ENCODE results near the gene ETFDH. TPM values are rescaled to one million over a fixed set of nuclear protein-coding genes. Genes with fewer than 3 reads are reported as not detected.
A peak's percentile ranks its signal among the peaks of the same experiment; 100 is the strongest.

Gene ETFDH
- total RNA-seq (2013; cell fraction: nucleolus; rRNA removed): 53.7 and 57.5 TPM in 2 replicates
- total RNA-seq (2014; rRNA removed) (15.4 and 18.0 TPM in 2 replicates), total RNA-seq (2014; rRNA removed; fragmentation: Illumina TruSeq; extraction: Trizol) (21.4 and 22.0 TPM in 2 replicates), total RNA-seq (2021) (12.4 and 16.3 TPM in 2 replicates), polyA plus RNA-seq (2011; rRNA removed) (30.4 and 43.7 TPM in 2 replicates), polyA plus RNA-seq (2014; fragmentation: Illumina TruSeq; extraction: Trizol) (22.5 and 27.9 TPM in 2 replicates), polyA plus RNA-seq (2014; fragmentation: Nextera tagmentation; extraction: Ambion mirVana) (10 to 100 TPM; 10.9 to 17.9 TPM), polyA plus RNA-seq (2014; rRNA removed) (19.3 and 20.5 TPM in 2 replicates), polyA plus RNA-seq (2016; fragmentation: Nextera tagmentation; extraction: Ambion mirVana) (10 to 100 TPM; 25.4 to 29.4 TPM), polyA minus RNA-seq (2011; rRNA and poly(A)+ RNA removed) (7.8 and 11.5 TPM in 2 replicates), Bru-seq, nascent RNA (percentile 64 among the genes with signal in this experiment), BruChase-seq, experiment 1, labeled RNA remaining after a 6-hour chase (percentile 71 among the genes with signal in this experiment), BruChase-seq, experiment 2, labeled RNA remaining after a 2-hour chase (percentile 71 among the genes with signal in this experiment)
- 15.8 TPM for polyA plus RNA-seq (2011; ENCODE audit: low read depth)
- 17.7 and 21.9 TPM in 2 replicates for polyA plus RNA-seq (2011; cell fraction: cytosol; rRNA removed)
- polyA plus RNA-seq (2011; cell fraction: nucleus; rRNA removed): 27.0 and 27.5 TPM in 2 replicates
- polyA plus RNA-seq (2012): 14.6 and 15.0 TPM in 2 replicates
- polyA minus RNA-seq (2011; cell fraction: cytosol; rRNA and poly(A)+ RNA removed): 5.1 and 6.1 TPM in 2 replicates
- 5.3 and 13.8 TPM in 2 replicates for polyA minus RNA-seq (2011; cell fraction: nucleus; rRNA and poly(A)+ RNA removed)
- long read RNA-seq, experiment 1, transcript ETFDH-206 (13 exons, 3,282 nt): major isoform, 16 of 24 reads
- long read RNA-seq, experiment 1, partial matches to known transcripts: 3 of 24 reads
- long read RNA-seq, experiment 1, other reads (novel, unspliced or antisense): 3 of 24 reads
- long read RNA-seq, experiment 2, transcript ETFDH-201 (12 exons, 1,903 nt): minor isoform, 5 of 281 reads
- long read RNA-seq, experiment 2, transcript ETFDH-206 (13 exons, 3,282 nt): major isoform, 252 of 281 reads
- long read RNA-seq, experiment 2, partial matches to known transcripts: 8 of 281 reads
- long read RNA-seq, experiment 2, other reads (novel, unspliced or antisense): 16 of 281 reads

GRCh38 chr4:158671915-158672806 lies at the start of gene ETFDH:
Gene ETFDH, plus strand, starts transcription at chr4:158672296. Its CDS starts 161 bp downstream, at chr4:158672457.
- peaks cover 37% of the 10 kb centered on the region for H3K79me2 ChIP-seq (ENCODE audit: control insufficient read depth, insufficient read depth, low read length)
- ATAC-seq (peak; percentile 88), FAIRE-seq (peak; percentile 96), DNase-seq (ENCODE audit: low read depth, low spot score) (peak; percentile 99)
- ChIA-PET SMC1A (ENCODE audit: uncharacterized antibody, unreplicated experiment) (interaction anchor here (0.5 kb wide), 1 partner anchor 528 kb away, joined by 4 read pairs; no protein-coding TSS in a partner anchor), CTCF (interaction anchor here (0.7 kb wide), 1 partner anchor 22 kb away, joined by 3 read pairs; no protein-coding TSS in a partner anchor), RAD21 (ENCODE audit: unreplicated experiment) (interaction anchor here (0.7 kb wide), 1 partner anchor 346 kb away, joined by 3 read pairs; no protein-coding TSS in a partner anchor), POLR2A (no interaction called here)
- BruUV-seq (replicated peaks): TSS peak; percentile 82
- H3K27ac ChIP-seq (ENCODE audit: control insufficient read depth, insufficient read depth): peak within 1 kb of the TSS; percentile 85
- intact Hi-C loops (cut with micrococcal nuclease; ENCODE audit: unreplicated experiment) (loop anchor here (1.0 to 2.0 kb wide), 2 partner anchors 51 to 531 kb away; partner anchors contain the start of gene PPID), in situ Hi-C loops (cut with MboI) (no loop called here)
- no peaks in the 10 kb centered on the region for H3K4me1 ChIP-seq (ENCODE audit: control insufficient read depth, insufficient read depth, low read length)
- no peaks in the 10 kb centered on the region for H4K20me1 ChIP-seq (ENCODE audit: control insufficient read depth, insufficient read depth)
- no peaks in the 10 kb centered on the region; a peak in 1 of 4 replicates for H3K36me3 ChIP-seq (ENCODE audit: control insufficient read depth in 2 of 2, insufficient read depth in 2 of 2, low read length in 1 of 2)
- peak within 1 kb of the TSS; percentile 95 for H3K4me2 ChIP-seq (ENCODE audit: control insufficient read depth, insufficient read depth)
- peak within 1 kb of the TSS; percentile 88 for H3K9ac ChIP-seq (ENCODE audit: control insufficient read depth, insufficient read depth, low read length)
- peak within 1 kb of the TSS; percentile 89 for H3K4me3 ChIP-seq
- H3K9me3 ChIP-seq (replicated peaks; ENCODE audit: control insufficient read depth, insufficient read depth, low read length): no peaks in the 10 kb centered on the region
- H2AFZ ChIP-seq (ENCODE audit: control insufficient read depth, low read depth, low read length): peak within 1 kb of the TSS; percentile 97
- H3K27me3 ChIP-seq (replicated peaks in 1 of 2; ENCODE audit: control insufficient read depth in 2 of 2, insufficient read depth in 2 of 2, low read length in 1 of 2): no peaks in the 10 kb centered on the region
- WGBS (ENCODE audit: insufficient coverage, insufficient replicate concordance, low lambda C conversion rate, missing lambda C conversion rate): under 1% methylated on average over 60 of the region's 60 CpGs
- TF ChIP-seq BMI1 (IDR thresholded peaks at IDR 0.05; ENCODE audit: borderline replicate concordance) (no peak), RELA (IDR thresholded peaks at IDR 0.05; ENCODE audit: borderline replicate concordance, partially characterized antibody) (no peak), REST (IDR thresholded peaks at IDR 0.05; ENCODE audit: low read depth, low read length) (no peak), KAT2A (conservative IDR thresholded peaks at IDR 0.05; ENCODE audit: control insufficient read depth, low read depth, low read length) (no peak), RBBP5 (conservative IDR thresholded peaks at IDR 0.05) (peak; percentile 46; the same call in 1 of the 2 replicates), PAX5 (IDR thresholded peaks at IDR 0.05; ENCODE audit: borderline replicate concordance, low read depth, low read length) (no peak; the same call in 1 of the 2 replicates), CBFB (IDR thresholded peaks at IDR 0.05; ENCODE audit: low read depth) (peak; percentile 43; the same call in 1 of the 2 replicates), SRF (IDR thresholded peaks at IDR 0.05; ENCODE audit: low read depth in 2 of 2, low read length in 2 of 2) (0 out of 4 replicates have a peak, but pooled peaks of 1 of the 2 experiments have one; percentile 28)
- TF ChIP-seq, protein P1, sequence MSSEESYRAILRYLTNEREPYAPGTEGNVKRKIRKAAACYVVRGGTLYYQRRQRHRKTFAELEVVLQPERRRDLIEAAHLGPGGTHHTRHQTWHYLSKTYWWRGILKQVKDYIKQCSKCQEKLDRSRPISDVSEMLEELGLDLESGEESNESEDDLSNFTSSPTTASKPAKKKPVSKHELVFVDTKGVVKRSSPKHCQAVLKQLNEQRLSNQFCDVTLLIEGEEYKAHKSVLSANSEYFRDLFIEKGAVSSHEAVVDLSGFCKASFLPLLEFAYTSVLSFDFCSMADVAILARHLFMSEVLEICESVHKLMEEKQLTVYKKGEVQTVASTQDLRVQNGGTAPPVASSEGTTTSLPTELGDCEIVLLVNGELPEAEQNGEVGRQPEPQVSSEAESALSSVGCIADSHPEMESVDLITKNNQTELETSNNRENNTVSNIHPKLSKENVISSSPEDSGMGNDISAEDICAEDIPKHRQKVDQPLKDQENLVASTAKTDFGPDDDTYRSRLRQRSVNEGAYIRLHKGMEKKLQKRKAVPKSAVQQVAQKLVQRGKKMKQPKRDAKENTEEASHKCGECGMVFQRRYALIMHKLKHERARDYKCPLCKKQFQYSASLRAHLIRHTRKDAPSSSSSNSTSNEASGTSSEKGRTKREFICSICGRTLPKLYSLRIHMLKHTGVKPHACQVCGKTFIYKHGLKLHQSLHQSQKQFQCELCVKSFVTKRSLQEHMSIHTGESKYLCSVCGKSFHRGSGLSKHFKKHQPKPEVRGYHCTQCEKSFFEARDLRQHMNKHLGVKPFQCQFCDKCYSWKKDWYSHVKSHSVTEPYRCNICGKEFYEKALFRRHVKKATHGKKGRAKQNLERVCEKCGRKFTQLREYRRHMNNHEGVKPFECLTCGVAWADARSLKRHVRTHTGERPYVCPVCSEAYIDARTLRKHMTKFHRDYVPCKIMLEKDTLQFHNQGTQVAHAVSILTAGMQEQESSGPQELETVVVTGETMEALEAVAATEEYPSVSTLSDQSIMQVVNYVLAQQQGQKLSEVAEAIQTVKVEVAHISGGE (CRISPR knock-in tag; IDR thresholded peaks at IDR 0.05): no peak

All from GM12878 (cell line).